Naive thymus-derived CD8-positive, alpha-beta T cell (primary cell): ENCODE results near the gene C22orf15. TPM values are rescaled to one million over a fixed set of nuclear protein-coding genes. Genes with fewer than 3 reads are reported as not detected.

Experiments used
- ATAC-seq, 2 donors: fragments of 150-1000 bp; cut with Tn5 transposase in 1 of 2; sonication (Bioruptor Pico), chemical (Tn5 transposase) in 1 of 2; 1 replicate in 1 of 2; 2 replicates in 1 of 2; pipeline ENCODE4 v1.10.0; 2021; ENCODE audit warnings: mild to moderate bottlenecking in 2 of 2, moderate library complexity in 2 of 2
- POLR2A ChIA-PET: fragments of 350-600 bp; sonication (Branson Sonifier 250); formaldehyde crosslinking; loops from one replicate; lab custom pipeline; 2021; ENCODE audit warnings: antibody characterized with exemption; lab: Charles Lee
- DNase-seq, 10 donors: peaks; one replicate each; pipeline versions ENCODE4 v3.0.0 to v3.0.0-alpha.2; 2020 to 2022
- H3K27ac Mint-ChIP-seq, 10 donors: one replicate each; pipeline ENCODE4 v1.8.0; 2020 to 2022; ENCODE audit warnings: mild to moderate bottlenecking in 10 of 10, mixed read lengths in 10 of 10, moderate library complexity in 4 of 10, inconsistent platforms in 1 of 10
- H3K27me3 Mint-ChIP-seq, 5 donors: one replicate each; pipeline ENCODE4 v1.8.0; 2021 to 2022; ENCODE audit warnings: mixed read lengths in 5 of 5
- H3K36me3 Mint-ChIP-seq, 3 donors: one replicate each; pipeline ENCODE4 v1.8.0; 2020 to 2022; ENCODE audit warnings: mixed read lengths in 3 of 3, mild to moderate bottlenecking in 2 of 3, inconsistent platforms in 1 of 3
- H3K4me1 Mint-ChIP-seq, 4 donors: one replicate each; pipeline ENCODE4 v1.8.0; 2021 to 2022; ENCODE audit warnings: mixed read lengths in 4 of 4
- H3K4me3 Mint-ChIP-seq, 10 donors: one replicate each; pipeline ENCODE4 v1.8.0; 2020 to 2022; ENCODE audit warnings: mild to moderate bottlenecking in 10 of 10, mixed read lengths in 10 of 10, moderate library complexity in 6 of 10, inconsistent platforms in 1 of 10
- H3K9me3 Mint-ChIP-seq, 9 donors: one replicate each; pipeline ENCODE4 v1.8.0; 2020 to 2022; ENCODE audit warnings: mixed read lengths in 9 of 9, mild to moderate bottlenecking in 3 of 9, inconsistent platforms in 1 of 9, moderate library complexity in 1 of 9
- polyA plus RNA-seq, 3 donors: library from polyadenylated mRNA; unstranded; fragments of 300-500 nt; fragmentation: Illumina TruSeq; gene quantifications; one replicate each; pipeline ENCODE4 v1.2.3, GENCODE V29; 2021
- total RNA-seq, 8 experiments: library from RNA in 2 of 8; stranded (reverse) in 2 of 8; gene quantifications; one replicate each; pipeline ENCODE4 v1.2.3 and lab custom pipeline; 2021 to 2026

The C22orf15 gene
- total and polyA plus RNA-seq, 5 experiments from 2014 or later, result 0.42 to 5.4 (median 1.7) TPM

GRCh38 chr22:23784215-23784732, 21.5 kb downstream of the C22orf15 start:
- H3K4me1 Mint-ChIP-seq, result peaks cover 17 to 40% (median 29%) of the 10 kb centered on the region in 4 donors
- H3K9me3 Mint-ChIP-seq, result no peaks in the 10 kb centered on the region
- ATAC-seq, result no peak
- H3K27ac Mint-ChIP-seq, result peak overlapping the region in 9 of 10 donors; percentile 50 to 92 (median 83)
- peak overlapping the region in 9 of 10 donors; percentile 26 to 83 (median 52) for H3K4me3 Mint-ChIP-seq
- peaks cover 0 to 3% (median 0%) of the 10 kb centered on the region in 3 donors for H3K36me3 Mint-ChIP-seq
- H3K27me3 Mint-ChIP-seq, result no peaks in the 10 kb centered on the region
- POLR2A ChIA-PET, result interaction anchor here (6.4 kb wide), 1 partner anchor 19 kb away, joined by 65 read pairs; the partner anchor contains the start of genes C22orf15 and CHCHD10
- DNase-seq, result peak in 1 of 10 donors; percentile 26

DNA sequence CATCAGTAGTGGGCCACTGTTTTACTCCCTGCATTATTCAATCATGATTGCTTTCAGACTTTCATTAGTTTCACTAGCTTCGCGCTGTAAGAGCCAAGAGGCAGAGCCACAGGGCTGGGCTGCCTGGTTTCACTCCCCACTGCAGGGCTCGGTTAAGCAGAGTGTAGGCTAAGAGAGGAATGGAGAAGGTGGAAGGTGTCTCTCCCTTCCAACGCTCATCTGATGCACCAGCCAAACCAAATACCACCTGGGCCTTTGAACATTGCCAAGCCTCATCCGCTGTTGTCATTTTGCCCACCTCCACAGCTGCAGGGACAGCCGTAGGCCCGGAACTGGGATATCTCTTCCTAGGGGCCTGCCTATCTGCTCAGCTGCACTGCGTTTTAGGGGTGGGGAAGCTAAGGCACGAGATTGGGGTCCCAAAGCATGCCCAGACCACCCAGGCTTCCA, 23.5 kb downstream of the C22orf15 start:
- Mint-ChIP-seq H3K36me3 (peaks cover 0 to 12% (median 3%) of the 10 kb centered on the region in 3 donors), H3K9me3 (no peaks in the 10 kb centered on the region), H3K4me3 (peak overlapping the region; percentile 83 to 94 (median 88)), H3K27ac (peak overlapping the region; percentile 76 to 98 (median 96)), H3K27me3 (no peaks in the 10 kb centered on the region), H3K4me1 (peaks cover 21 to 52% (median 40%) of the 10 kb centered on the region in 4 donors)
- peak in 5 of 10 donors; percentile 30 to 60 (median 41) for DNase-seq
- ATAC-seq, result peak; percentile 43 to 53
- POLR2A ChIA-PET, result interaction anchor here (1.2 to 6.4 kb wide), 7 partner anchors 13 to 225 kb away, joined by 5 to 65 read pairs (median 11); partner anchors contain the start of genes C22orf15, CABIN1, CHCHD10 and MMP11

- peak within 1 kb of the TSS; percentile 76 to 98 (median 96) for H3K27ac Mint-ChIP-seq
Observed at GRCh38 chr22:23786752-23787599, 24.2 kb downstream of the C22orf15 start, which contains the start of gene SMARCB1. Gene SMARCB1 (plus strand): TSS chr22:23786966. CDS start chr22:23787170, 204 bp downstream.

DNA sequence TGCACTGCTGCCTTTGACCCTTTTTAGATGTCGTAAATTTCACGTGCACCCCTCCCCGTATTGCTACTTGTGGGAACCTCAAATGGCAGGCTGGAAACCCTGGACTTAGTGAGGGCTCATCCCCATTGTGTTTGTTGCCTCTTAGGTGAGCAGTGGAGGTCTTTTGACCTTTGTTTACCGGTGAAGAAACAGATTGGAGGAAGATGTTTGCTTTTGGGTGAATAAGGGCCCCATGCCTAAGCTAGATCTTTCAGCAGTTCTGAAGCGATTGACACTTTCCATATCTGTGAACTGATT, 24.8 kb downstream of the C22orf15 start:
- H3K36me3 Mint-ChIP-seq, result peaks cover 0 to 21% (median 3%) of the 10 kb centered on the region in 3 donors
- peaks cover 24 to 65% (median 51%) of the 10 kb centered on the region in 4 donors for H3K4me1 Mint-ChIP-seq
- peak overlapping the region; percentile 84 to 94 (median 90) for H3K4me3 Mint-ChIP-seq
- H3K27me3 Mint-ChIP-seq, result no peaks in the 10 kb centered on the region
- H3K27ac Mint-ChIP-seq, result peak overlapping the region; percentile 76 to 98 (median 92)
- ATAC-seq, result no peak
- no peaks in the 10 kb centered on the region for H3K9me3 Mint-ChIP-seq
- DNase-seq, result no peak
- POLR2A ChIA-PET, result interaction anchor here (2.6 to 6.4 kb wide), 4 partner anchors 14 to 91 kb away, joined by 11 to 65 read pairs (median 24); partner anchors contain the start of genes C22orf15, CHCHD10, MMP11 and ZNF70

More at GRCh38 chr22:23786752-23787599, 24.2 kb downstream of the C22orf15 start, which contains the start of gene SMARCB1:
- Mint-ChIP-seq H3K27me3 (no peaks in the 10 kb centered on the region), H3K4me3 (peak within 1 kb of the TSS; percentile 85 to 94 (median 90)), H3K36me3 (peaks cover 0 to 16% (median 3%) of the 10 kb centered on the region in 3 donors), H3K4me1 (peaks cover 21 to 59% (median 45%) of the 10 kb centered on the region in 4 donors), H3K9me3 (no peaks in the 10 kb centered on the region)
- ATAC-seq (peak; percentile 75 to 77), DNase-seq (peak; percentile 75 to 93 (median 88))
- POLR2A ChIA-PET, result interaction anchor here (2.6 to 6.4 kb wide), 4 partner anchors 14 to 91 kb away, joined by 11 to 65 read pairs (median 24); partner anchors contain the start of genes C22orf15, CHCHD10, MMP11 and ZNF70

GRCh38 chr22:23787910-23788309, 25.1 kb downstream of the C22orf15 start:
- DNase-seq (no peak), ATAC-seq (no peak)
- Mint-ChIP-seq H3K27ac (peak overlapping the region; percentile 76 to 98 (median 92)), H3K4me3 (peak overlapping the region; percentile 84 to 94 (median 90)), H3K9me3 (no peaks in the 10 kb centered on the region), H3K27me3 (no peaks in the 10 kb centered on the region), H3K4me1 (peaks cover 26 to 69% (median 54%) of the 10 kb centered on the region in 4 donors), H3K36me3 (peaks cover 0 to 25% (median 3%) of the 10 kb centered on the region in 3 donors)
- POLR2A ChIA-PET, result interaction anchor here (3.0 to 6.4 kb wide), 3 partner anchors 15 to 37 kb away, joined by 11 to 65 read pairs (median 29); partner anchors contain the start of genes C22orf15, CHCHD10, MMP11 and ZNF70

DNA sequence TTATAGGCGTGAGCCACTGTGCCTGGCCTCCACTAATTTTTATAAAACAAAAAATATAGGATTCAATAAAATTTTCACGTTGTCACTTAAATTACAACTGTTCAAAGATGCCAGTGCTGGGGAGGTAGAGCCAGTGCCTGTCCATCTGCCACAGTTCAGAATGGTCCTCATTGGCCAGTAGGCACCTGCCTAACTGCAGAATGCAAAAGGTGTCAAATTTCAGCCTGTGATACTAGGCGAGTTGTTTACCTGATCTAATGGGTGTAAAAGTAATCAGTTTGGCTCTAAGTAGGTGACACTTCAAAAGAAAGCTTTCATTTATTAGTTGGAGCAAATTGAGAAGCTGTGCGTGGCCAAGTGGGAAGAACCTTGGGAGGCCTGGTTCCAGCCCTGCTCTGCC, 26.3 kb downstream of the C22orf15 start:
- Mint-ChIP-seq H3K36me3 (peaks cover 0 to 37% (median 6%) of the 10 kb centered on the region in 3 donors), H3K4me3 (peak overlapping the region in 7 of 10 donors; percentile 18 to 85 (median 62)), H3K27me3 (no peaks in the 10 kb centered on the region), H3K4me1 (peaks cover 26 to 63% (median 54%) of the 10 kb centered on the region in 4 donors), H3K9me3 (no peaks in the 10 kb centered on the region), H3K27ac (peak overlapping the region in 3 of 10 donors; percentile 38 to 76 (median 60))
- no peak for ATAC-seq
- no peak for DNase-seq
- POLR2A ChIA-PET, result interaction anchor here (6.4 kb wide), 1 partner anchor 24 kb away, joined by 65 read pairs; the partner anchor contains the start of genes C22orf15 and CHCHD10

- H3K36me3 Mint-ChIP-seq, result peaks cover 0 to 42% (median 6%) of the 10 kb centered on the region in 3 donors
- ATAC-seq (no peak), DNase-seq (no peak)
- peaks cover 21 to 58% (median 49%) of the 10 kb centered on the region in 4 donors for H3K4me1 Mint-ChIP-seq
- no peaks in the 10 kb centered on the region for H3K9me3 Mint-ChIP-seq
- no peaks in the 10 kb centered on the region for H3K27me3 Mint-ChIP-seq
- POLR2A ChIA-PET, result interaction anchor here (0.6 to 6.4 kb wide), 3 partner anchors 9 to 39 kb away, joined by 3 to 65 read pairs (median 4); partner anchors contain the start of genes C22orf15, CHCHD10 and ZNF70
- H3K27ac Mint-ChIP-seq, result peak overlapping the region in 4 of 10 donors; percentile 4 to 62 (median 48)
- H3K4me3 Mint-ChIP-seq, result peak overlapping the region in 6 of 10 donors; percentile 15 to 85 (median 42)
Observed at GRCh38 chr22:23789638-23790037, 26.8 kb downstream of the C22orf15 start.

GRCh38 chr22:23790819-23791737, 28.3 kb downstream of the C22orf15 start:
- Mint-ChIP-seq H3K9me3 (no peaks in the 10 kb centered on the region), H3K36me3 (peaks cover 0 to 56% (median 8%) of the 10 kb centered on the region in 3 donors), H3K4me1 (peaks cover 21 to 54% (median 46%) of the 10 kb centered on the region in 4 donors), H3K4me3 (no peak overlapping the region), H3K27ac (no peak overlapping the region), H3K27me3 (no peaks in the 10 kb centered on the region)
- no peak for ATAC-seq
- no peak for DNase-seq
- POLR2A ChIA-PET, result no interaction called here

DNA sequence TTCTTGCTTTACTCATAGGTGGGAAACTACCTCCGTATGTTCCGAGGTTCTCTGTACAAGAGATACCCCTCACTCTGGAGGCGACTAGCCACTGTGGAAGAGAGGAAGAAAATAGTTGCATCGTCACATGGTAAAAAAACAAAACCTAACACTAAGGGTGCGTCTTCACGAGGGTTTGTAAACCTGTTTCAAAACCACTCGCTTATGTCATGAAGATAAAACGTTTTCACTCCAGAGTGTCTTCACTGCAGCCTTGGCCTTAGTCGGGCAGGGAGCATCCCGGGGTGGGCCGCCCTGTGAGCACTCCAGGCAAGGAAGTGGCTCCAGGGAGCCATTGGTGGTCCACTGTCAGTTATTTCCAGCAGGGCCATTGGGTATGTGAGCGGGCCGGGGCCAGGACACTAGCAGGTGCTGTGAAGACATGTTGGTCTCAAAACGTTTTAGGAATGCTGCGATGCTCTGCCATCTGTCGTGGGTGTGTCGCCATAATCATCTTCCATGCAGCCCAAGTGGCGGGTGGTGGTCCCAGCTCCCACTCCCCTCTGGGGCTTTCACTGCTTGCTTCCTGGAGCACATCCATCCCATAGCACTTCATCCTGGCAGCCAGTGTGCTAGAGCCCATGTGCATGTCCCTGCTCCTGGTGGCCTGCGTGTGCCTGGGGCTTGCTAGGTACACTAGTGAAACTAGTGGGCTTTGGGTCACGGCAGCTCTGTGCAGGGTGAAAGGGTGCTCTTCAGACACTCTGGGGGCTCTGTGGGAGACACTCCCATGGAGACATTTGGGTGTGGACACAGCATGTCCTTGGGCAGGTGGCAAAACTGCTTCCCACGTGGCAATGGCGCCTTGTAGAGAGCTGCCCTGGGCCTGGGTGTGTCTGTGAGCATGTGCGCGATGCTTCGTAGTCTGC, 29.2 kb downstream of the C22orf15 start:
- Mint-ChIP-seq H3K4me3 (peak overlapping the region in 3 of 10 donors; percentile 7 to 60 (median 9)), H3K9me3 (no peaks in the 10 kb centered on the region), H3K27ac (peak overlapping the region in 5 of 10 donors; percentile 20 to 76 (median 68))

DNA sequence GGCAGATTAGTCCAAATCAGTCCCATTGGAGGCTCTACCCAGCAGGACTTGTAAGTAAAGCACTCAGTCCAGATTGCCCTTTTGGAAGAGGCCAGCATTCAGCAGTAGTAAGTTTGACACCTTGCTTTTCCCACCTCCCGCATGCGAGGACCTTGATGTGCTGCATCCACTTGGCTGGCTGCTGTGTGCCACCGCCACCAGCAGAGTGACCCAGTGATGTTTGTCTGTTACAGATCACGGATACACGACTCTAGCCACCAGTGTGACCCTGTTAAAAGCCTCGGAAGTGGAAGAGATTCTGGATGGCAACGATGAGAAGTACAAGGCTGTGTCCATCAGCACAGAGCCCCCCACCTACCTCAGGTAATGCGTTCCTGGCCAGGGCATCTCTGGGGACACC, 30.5 kb downstream of the C22orf15 start:
- no peak for DNase-seq
- peaks cover 0 to 73% (median 15%) of the 10 kb centered on the region in 3 donors for H3K36me3 Mint-ChIP-seq
- POLR2A ChIA-PET, result interaction anchor here (0.7 to 1.1 kb wide), 2 partner anchors 21 to 22 kb away, joined by 3 to 4 read pairs; partner anchors contain the start of gene MMP11
- peak overlapping the region in 4 of 10 donors; percentile 18 to 79 (median 56) for H3K27ac Mint-ChIP-seq
- no peaks in the 10 kb centered on the region for H3K9me3 Mint-ChIP-seq
- H3K4me1 Mint-ChIP-seq, result peaks cover 13 to 38% (median 34%) of the 10 kb centered on the region in 4 donors
- H3K4me3 Mint-ChIP-seq, result no peak overlapping the region
- ATAC-seq, result no peak
- H3K27me3 Mint-ChIP-seq, result no peaks in the 10 kb centered on the region

More for the DNA sequence above, 29.2 kb downstream of the C22orf15 start:
- no peak for ATAC-seq
- DNase-seq, result no peak
- Mint-ChIP-seq H3K27me3 (no peaks in the 10 kb centered on the region), H3K36me3 (peaks cover 0 to 64% (median 15%) of the 10 kb centered on the region in 3 donors), H3K4me1 (peaks cover 16 to 48% (median 39%) of the 10 kb centered on the region in 4 donors)
- POLR2A ChIA-PET, result interaction anchor here (1.1 to 1.4 kb wide), 3 partner anchors 21 to 65 kb away, joined by 3 to 4 read pairs (median 3); partner anchors contain the start of gene SLC2A11
